Measurements from ENCODE around the gene PDZD2.
A peak's percentile ranks its signal among the peaks of the same experiment; 100 is the strongest.
"Not testable (repeated sequence)": the region's sequence is repeated elsewhere in the genome, so short reads cannot be mapped to it uniquely, and the experiment has no call there.

PDZD2 gene

GRCh38 chr5:31692561-31693221 is 53.8 kb downstream of the PDZD2 start:
- no peak for DNase-seq

- DNase-seq, result no peak
Measured at GRCh38 chr5:31698673-31699072, 59.7 kb downstream of the PDZD2 start.

- no peak for DNase-seq
Measured at GRCh38 chr5:31701642-31702299, 62.8 kb downstream of the PDZD2 start.

DNA sequence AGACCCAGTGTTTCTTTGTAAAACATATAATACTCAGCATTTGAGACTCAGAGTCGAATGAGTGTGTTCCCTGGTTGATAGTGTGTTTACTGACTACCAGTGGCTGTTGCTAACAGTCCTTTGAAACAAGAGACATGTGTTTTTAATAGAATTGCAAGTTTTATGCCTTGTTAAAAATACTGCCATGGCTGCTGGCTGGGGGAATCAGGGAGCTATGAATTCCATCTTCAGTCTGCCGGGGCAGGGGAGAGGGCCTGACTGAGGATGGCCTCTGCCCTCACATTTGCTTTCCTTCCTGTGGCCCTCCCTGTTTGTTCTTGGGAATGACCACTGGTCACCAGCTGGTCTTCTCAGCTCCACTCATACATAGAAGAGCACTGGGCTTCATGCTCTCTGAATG is 63.8 kb downstream of the PDZD2 start:
- DNase-seq, result no peak

DNA sequence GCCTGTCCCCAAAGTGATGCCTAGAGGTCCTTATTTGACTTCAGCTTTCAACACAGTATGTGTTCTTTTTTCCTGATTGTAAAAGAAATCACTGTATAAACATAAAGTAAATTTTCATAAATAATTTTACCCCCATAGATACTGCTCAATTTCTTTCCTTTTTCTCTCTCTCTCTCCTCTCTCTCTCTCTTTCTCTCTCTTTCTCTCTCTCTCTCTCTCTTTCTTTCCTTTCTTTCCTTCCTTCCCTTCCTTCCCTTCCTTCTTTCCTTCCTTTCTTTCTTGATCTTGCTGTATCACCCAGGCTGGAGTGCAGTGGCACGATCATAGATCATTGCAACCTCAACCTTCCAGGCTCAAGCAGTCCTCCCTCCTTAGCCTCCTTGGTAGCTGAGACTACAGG is 64.8 kb downstream of the PDZD2 start:
- DNase-seq, result no peak

- DNase-seq, result no peak
Measured at GRCh38 chr5:31706186-31706585, 67.3 kb downstream of the PDZD2 start.

DNA sequence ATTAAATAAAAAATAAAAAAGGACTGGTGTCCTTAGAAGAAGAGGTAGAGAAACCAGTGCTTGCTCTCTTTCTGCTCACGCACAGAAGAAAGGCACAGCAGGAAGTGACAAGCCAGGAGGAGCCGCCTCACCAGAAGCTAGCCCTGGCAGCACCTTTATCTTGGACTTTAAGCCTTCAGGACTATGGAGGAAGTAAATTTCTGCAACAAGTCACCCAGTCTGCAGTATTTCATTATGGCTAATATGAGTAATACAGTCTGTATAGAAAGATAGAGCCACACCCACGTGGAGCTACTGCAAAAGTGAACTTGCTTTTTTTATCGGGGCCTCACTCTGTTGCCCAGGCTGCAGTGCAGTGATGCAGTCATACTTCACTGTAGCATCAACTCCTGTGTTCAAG is 68.4 kb downstream of the PDZD2 start:
- no peak for DNase-seq

DNA sequence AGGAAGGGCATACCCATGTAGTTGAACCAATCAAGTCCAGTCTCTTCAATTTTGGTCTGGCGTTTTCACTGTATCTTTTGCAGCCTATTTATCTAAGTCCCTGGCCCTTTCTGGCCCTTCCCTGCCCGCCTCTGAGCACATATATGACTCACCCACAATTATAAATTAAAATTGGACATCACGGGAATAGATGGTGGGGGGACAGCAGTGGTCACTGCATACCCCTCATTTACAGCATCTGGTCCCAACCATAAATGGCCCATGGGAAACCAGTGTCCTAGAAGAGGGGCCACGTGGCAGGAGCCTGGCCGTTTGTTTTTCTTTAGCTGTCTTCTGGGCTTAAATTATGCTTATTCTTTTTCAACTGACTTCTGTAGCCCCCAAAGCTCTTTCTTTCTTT is 69.2 kb downstream of the PDZD2 start:
- DNase-seq, result no peak

DNA sequence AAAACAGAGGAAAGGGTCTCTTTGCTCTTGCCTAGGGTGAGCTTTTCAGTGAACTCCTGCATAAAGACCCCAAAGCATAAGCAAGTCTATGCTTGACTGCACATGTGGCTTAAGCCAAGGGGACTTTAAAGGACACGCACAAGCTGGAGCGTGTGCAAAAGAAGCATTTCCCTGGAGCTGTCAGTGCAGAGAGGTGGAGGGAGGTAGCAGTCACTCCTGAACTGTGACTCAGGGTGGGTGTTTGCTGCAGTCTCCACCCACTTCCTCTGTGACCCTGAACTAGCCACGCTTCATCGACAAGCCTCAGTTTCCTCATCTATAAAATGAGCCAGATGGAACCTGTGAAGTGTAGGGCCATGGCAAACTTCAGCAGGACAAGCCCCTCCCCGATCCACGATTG is 72.4 kb downstream of the PDZD2 start:
- DNase-seq, result no peak

- DNase-seq, result no peak
Measured at GRCh38 chr5:31711935-31712592, 73.1 kb downstream of the PDZD2 start.

DNA sequence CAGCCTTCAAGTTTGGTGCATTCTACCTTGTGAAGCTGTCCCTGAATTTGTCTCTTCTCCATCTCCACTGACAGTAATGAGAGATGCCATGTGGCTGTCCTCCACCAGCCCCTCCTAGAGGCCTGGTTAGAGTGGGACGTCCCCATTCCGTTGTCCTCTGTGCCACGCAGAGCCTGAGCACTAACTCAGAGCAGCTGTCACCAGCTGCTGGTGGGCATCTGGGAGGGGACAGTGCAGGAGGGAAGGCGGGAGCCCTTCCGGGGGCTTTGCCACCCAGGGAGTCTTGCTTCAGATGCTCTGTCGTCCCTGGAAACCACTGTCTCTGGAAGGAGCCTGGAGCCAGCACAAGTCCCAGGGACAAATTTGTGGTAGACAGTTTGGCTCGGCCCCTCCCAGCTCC is 78.6 kb downstream of the PDZD2 start:
- no peak for DNase-seq

DNA sequence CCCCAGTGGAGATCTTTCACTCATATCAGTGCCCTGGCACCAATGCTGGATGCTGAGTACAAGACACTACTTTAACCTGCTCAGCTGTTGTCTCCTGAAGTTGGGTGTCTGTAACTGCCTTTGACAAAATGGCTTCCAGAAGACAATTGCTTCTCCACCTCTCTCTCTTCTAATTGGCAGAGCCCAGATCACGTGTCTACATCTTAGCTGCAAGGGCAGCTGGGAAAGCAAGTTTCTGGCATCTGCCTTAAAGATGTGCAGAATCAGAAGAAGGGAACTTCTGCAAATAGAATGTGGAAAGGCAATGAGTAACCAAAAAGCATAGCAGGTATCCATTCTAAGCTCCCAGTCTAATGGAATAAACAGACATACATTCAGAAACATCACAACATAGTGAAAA is 81.1 kb downstream of the PDZD2 start:
- DNase-seq, result no peak

DNA sequence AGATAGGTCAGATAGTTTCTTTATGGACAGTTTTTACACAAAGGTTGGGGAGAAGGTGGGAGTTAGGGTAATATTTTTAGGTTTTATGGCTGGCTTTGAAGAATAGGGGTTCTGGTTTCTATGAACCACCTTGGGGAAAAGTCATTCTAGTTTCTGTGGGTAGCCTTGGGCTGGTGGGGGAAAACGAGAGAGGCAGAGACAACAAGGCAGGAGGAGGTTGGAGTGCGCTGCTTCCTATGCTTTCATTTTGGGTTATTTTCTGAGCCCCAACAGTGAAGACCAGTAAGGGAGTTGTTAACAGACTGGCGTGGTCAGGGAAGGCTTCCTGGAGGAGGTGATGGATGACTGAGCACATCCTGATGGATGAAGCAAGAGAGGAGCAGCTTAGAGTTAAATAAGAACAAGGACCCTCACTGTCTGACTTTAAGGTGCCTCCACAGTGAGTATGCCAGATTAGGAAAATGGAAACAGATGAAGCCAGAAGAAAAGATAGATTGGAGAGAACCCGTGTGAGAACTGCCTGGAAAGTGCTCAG is 81.9 kb downstream of the PDZD2 start:
- no peak for DNase-seq

DNA sequence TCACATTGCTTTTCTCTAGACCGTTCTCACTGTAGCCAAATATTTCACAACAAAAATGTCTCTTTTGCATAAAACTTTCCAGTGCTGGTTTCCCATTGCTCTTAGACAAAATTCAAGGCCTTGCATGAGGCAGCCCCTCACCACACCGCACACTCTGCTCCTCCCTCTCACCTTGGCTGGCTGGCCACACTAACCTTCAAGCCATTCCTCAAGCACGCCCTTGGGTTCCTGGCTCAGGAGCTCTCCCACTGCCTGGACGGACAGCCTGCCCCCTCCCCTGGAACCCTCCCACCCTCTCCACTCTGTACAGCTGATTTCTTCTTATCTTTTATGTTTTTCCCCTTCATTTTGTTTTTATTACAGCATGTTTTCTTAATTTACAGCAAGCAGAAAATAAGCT is 83.2 kb downstream of the PDZD2 start:
- DNase-seq, result no peak

- no peak for DNase-seq
Measured at GRCh38 chr5:31725996-31726395, 87.1 kb downstream of the PDZD2 start.

- DNase-seq, result no peak
Measured at GRCh38 chr5:31726952-31727351, 88.0 kb downstream of the PDZD2 start.

GRCh38 chr5:31728039-31728438 is 89.1 kb downstream of the PDZD2 start:
- DNase-seq, result no peak

DNA sequence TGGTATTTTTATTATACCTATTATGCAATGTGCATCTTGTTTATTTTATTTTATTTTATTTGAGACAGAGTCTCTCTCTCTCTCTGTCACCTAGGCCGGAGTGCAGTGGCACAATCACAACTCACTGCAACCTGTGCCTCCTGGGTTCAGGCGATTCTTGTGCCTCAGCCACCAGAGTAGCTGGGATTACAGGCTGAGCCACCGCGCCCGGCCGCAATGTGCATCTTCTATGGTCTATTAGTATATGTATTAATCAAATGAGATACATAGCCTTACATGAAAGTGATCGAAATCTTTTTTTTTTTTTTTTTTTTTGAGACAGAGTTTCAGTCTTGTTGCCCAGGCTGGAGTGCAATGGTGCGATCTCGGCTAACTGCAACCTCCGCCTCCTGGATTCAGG is 89.9 kb downstream of the PDZD2 start:
- DNase-seq, result not testable (repeated sequence)

- peak; percentile 60 to 73 for DNase-seq
Measured at GRCh38 chr5:31730139-31730538, 91.2 kb downstream of the PDZD2 start.

DNA sequence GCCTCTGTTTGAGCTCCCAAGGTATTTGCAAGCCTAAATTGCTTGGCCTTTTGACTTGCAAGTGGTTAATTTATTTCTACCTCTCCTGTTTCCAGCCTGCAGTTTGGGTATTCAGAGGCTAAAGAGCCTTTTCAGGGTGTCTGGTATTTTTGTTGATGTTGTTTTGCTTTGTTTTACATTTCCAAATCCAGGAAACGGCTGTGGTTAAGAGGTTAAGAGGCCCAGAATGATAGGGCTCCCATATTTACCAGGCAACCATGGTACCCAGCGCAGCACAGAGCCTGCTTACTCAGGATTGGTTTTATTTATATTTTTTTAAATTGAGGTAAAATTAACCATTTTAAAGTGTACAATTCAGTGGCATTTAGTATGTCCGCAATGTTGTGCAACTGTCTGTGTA is 92.1 kb downstream of the PDZD2 start:
- no peak for DNase-seq

GRCh38 chr5:31731710-31732301 is 92.9 kb downstream of the PDZD2 start:
- no peak for DNase-seq

- DNase-seq, result not testable (repeated sequence)
Measured at GRCh38 chr5:31732821-31733220, 93.9 kb downstream of the PDZD2 start.

- DNase-seq, result no peak
Measured at GRCh38 chr5:31733371-31733770, 94.4 kb downstream of the PDZD2 start.

DNA sequence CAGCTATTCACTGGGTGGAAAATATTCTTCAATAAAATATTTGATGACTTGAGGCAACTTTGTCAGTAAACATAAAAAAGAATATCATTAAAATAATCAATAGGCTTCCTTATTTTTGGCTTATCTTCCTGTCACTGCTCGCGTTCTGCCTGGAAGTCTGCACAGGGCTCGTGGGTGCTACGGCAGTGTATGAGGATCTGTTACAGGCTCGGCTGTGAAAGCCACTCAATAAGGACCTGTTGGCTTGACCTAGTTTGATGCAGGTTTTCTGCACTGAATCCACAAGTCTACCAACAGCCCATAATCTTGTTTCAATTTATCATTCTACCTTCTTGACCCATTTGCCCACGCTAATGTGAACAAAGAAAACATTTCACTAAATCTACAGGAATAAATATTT is 97.2 kb downstream of the PDZD2 start:
- no peak for DNase-seq

Data from SHP77 (cell line).